NT2/D1 (cell line): ENCODE results near the gene FUT2.

Experiments used
- YY1 ChIP-seq: IDR thresholded peaks from 2 replicates; pipeline ENCODE4 v1.6.1; 2011; ENCODE audit not compliant: insufficient read length, insufficient read depth
- ZNF274 ChIP-seq: IDR thresholded peaks from 2 replicates; pipeline ENCODE4 v1.6.1; 2011; ENCODE audit warnings: mild to moderate bottlenecking, low read depth, low read length

DNA sequence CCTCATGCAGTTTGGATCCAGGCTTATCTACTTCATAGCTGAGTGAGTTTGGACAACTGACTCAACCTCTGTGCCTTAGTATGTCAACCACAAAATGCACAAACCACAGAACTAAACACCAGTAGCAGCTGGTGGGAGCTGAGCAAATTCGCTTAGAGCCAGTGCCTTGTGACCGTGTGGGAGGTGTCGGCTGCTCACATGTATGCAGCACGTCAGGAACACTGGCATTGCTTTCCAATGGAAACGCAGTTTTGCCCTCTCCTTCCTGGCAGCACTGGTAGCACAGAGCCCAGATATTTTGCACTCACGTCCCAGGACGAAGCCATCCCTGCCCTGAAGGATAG is 14.7 kb upstream of the FUT2 start:
- TF ChIP-seq YY1 (no peak), ZNF274 (no peak)
